Neural cell (in vitro differentiated cells): ENCODE data around the gene AIP. TPM values are rescaled to one million over a fixed set of nuclear protein-coding genes. Genes with fewer than 3 reads are reported as not detected.

Source experiments
- H2AFZ ChIP-seq: fragments of 200-600, 300-800 bp; sonication (generic), shearing (Covaris generic); 2 replicates; pipeline ENCODE4 v1.6.0; 2014; ENCODE audit warnings: low read depth, mild to moderate bottlenecking, antibody characterized with exemption, low read length, moderate library complexity
- H3F3A ChIP-seq: fragments of 200-600 bp; shearing (Covaris generic); 2 replicates; pipeline ENCODE4 v1.6.1; 2016; ENCODE audit warnings: mild to moderate bottlenecking, moderate library complexity, mixed read lengths, antibody characterized with exemption, low read length; ENCODE audit not compliant: insufficient read depth, poor library complexity, severe bottlenecking
- H3K27ac ChIP-seq: fragments of 200-600, 300-800 bp; sonication (generic), shearing (Covaris generic); 2 replicates; pipeline ENCODE4 v1.5.1; 2014; ENCODE audit warnings: mild to moderate bottlenecking, low read length, moderate library complexity
- H3K27me3 ChIP-seq: fragments of 300-800, 200-600 bp; sonication (generic), shearing (Covaris generic); 2 replicates; pipeline ENCODE4 v1.6.0; 2014; ENCODE audit warnings: mild to moderate bottlenecking, low read depth, low read length, moderate library complexity; ENCODE audit not compliant: insufficient read depth
- H3K36me3 ChIP-seq: fragments of 300-800, 200-600 bp; sonication (generic), shearing (Covaris generic); 2 replicates; pipeline ENCODE4 v1.5.1; 2014; ENCODE audit warnings: mild to moderate bottlenecking, antibody characterized with exemption, low read length, moderate library complexity; ENCODE audit not compliant: insufficient read depth
- H3K4me2 ChIP-seq: fragments of 300-800, 200-600 bp; sonication (generic), shearing (Covaris generic); 2 replicates; pipeline ENCODE4 v1.6.0; 2014; ENCODE audit warnings: mild to moderate bottlenecking, low read length
- H3K4me3 ChIP-seq: fragments of 300-800, 200-600 bp; sonication (generic), shearing (Covaris generic); 2 replicates; pipeline ENCODE4 v1.5.1; 2014; ENCODE audit warnings: mild to moderate bottlenecking, low read length, moderate library complexity
- H3K79me2 ChIP-seq: fragments of 200-600 bp; shearing (Covaris generic); replicated peaks from 2 replicates; pipeline ENCODE4 v1.6.0; 2014; ENCODE audit warnings: mild to moderate bottlenecking, low read length, moderate library complexity; ENCODE audit not compliant: insufficient read depth
- H3K9ac ChIP-seq: fragments of 300-800, 200-600 bp; sonication (generic), shearing (Covaris generic); 2 replicates; pipeline ENCODE4 v1.6.1; 2016; ENCODE audit warnings: mild to moderate bottlenecking, low read length, mixed read lengths
- H3K9me2 ChIP-seq: fragments of 200-600 bp; shearing (Covaris generic); 2 replicates; pipeline ENCODE4 v1.6.1; 2016; ENCODE audit warnings: mild to moderate bottlenecking, low read length, mixed read lengths; ENCODE audit not compliant: insufficient read depth
- H3K9me3 ChIP-seq: fragments of 200-600, 300-800 bp; sonication (generic), shearing (Covaris generic); 2 replicates; pipeline ENCODE4 v1.6.1; 2016; ENCODE audit warnings: mild to moderate bottlenecking, mixed run types, low read length, moderate library complexity, mixed read lengths
- H4K20me1 ChIP-seq: fragments of 200-600 bp; shearing (Covaris generic); 2 replicates; pipeline ENCODE4 v1.6.1; 2016; ENCODE audit warnings: mild to moderate bottlenecking, mixed run types; ENCODE audit not compliant: insufficient read depth
- CTCF ChIP-seq: fragments of 450-650 bp; IDR thresholded peaks from 2 replicates; pipeline ENCODE4 v1.5.1; 2014; ENCODE audit warnings: antibody characterized with exemption, mild to moderate bottlenecking, moderate library complexity; ENCODE audit not compliant: poor library complexity, severe bottlenecking
- EP300 ChIP-seq: fragments of 450-650 bp; conservative IDR thresholded peaks from 2 replicates; pipeline ENCODE4 v1.6.1; 2014; ENCODE audit warnings: antibody characterized with exemption, mild to moderate bottlenecking, moderate library complexity; ENCODE audit not compliant: poor library complexity, severe bottlenecking
- EZH2 ChIP-seq: fragments of 200-600, 300-800 bp; shearing (Covaris generic), sonication (generic); IDR thresholded peaks from 2 replicates; pipeline ENCODE4 v1.6.1; 2014; ENCODE audit warnings: antibody characterized with exemption, low read length, borderline replicate concordance, mild to moderate bottlenecking; ENCODE audit not compliant: insufficient read depth, poor library complexity, severe bottlenecking
- MXI1 ChIP-seq: fragments of 450-650 bp; conservative IDR thresholded peaks from 2 replicates; pipeline ENCODE4 v1.6.1; 2014; ENCODE audit warnings: antibody characterized with exemption, mild to moderate bottlenecking; ENCODE audit not compliant: poor library complexity, severe bottlenecking
- POLR2AphosphoS5 ChIP-seq: IDR thresholded peaks from 2 replicates; pipeline ENCODE4 v1.6.1; 2012
- RAD21 ChIP-seq: fragments of 450-650 bp; conservative IDR thresholded peaks from 2 replicates; pipeline ENCODE4 v1.6.1; 2014; ENCODE audit warnings: antibody characterized with exemption, mild to moderate bottlenecking, moderate library complexity
- SMC3 ChIP-seq: fragments of 450-650 bp; conservative IDR thresholded peaks from 2 replicates; pipeline ENCODE4 v1.6.1; 2014; ENCODE audit warnings: antibody characterized with exemption, mild to moderate bottlenecking, moderate library complexity; ENCODE audit not compliant: poor library complexity
- TAF1 ChIP-seq: IDR thresholded peaks from 2 replicates; pipeline ENCODE4 v1.6.1; 2012; ENCODE audit warnings: low read depth
- polyA plus RNA-seq: library from polyadenylated mRNA; depleted of rRNA; stranded (reverse); fragments of >200 nt; gene quantifications from 2 replicates; pipeline ENCODE4 v1.2.3, GENCODE V29; 2014
- TF ChIP-seq, protein P1 (sequence below): IDR thresholded peaks from 2 replicates; pipeline ENCODE4 v1.6.1; 2012; ENCODE audit warnings: borderline replicate concordance

Gene AIP
- polyA plus RNA-seq, 1 donor from 2014 or later = 83.9 TPM

GRCh38 chr11:67500831-67501715, 18.2 kb downstream of the AIP start:
- Histone ChIP-seq H4K20me1 (no peaks in the 10 kb centered on the region), H3K4me2 (no peak overlapping the region), H3K9me3 (no peaks in the 10 kb centered on the region), H3K27me3 (no peaks in the 10 kb centered on the region), H3K9ac (no peak overlapping the region), H3K27ac (no peak overlapping the region), H3K9me2 (no peaks in the 10 kb centered on the region), H3K79me2 (peaks cover 15% of the 10 kb centered on the region), H3K36me3 (no peaks in the 10 kb centered on the region), H3K4me3 (no peak overlapping the region), H2AFZ (no peak overlapping the region), H3F3A (no peaks in the 10 kb centered on the region)
- no peak for TF ChIP-seq POLR2AphosphoS5
- no peak for TF ChIP-seq EZH2
- no peak for TF ChIP-seq CTCF
- TF ChIP-seq, protein P1, sequence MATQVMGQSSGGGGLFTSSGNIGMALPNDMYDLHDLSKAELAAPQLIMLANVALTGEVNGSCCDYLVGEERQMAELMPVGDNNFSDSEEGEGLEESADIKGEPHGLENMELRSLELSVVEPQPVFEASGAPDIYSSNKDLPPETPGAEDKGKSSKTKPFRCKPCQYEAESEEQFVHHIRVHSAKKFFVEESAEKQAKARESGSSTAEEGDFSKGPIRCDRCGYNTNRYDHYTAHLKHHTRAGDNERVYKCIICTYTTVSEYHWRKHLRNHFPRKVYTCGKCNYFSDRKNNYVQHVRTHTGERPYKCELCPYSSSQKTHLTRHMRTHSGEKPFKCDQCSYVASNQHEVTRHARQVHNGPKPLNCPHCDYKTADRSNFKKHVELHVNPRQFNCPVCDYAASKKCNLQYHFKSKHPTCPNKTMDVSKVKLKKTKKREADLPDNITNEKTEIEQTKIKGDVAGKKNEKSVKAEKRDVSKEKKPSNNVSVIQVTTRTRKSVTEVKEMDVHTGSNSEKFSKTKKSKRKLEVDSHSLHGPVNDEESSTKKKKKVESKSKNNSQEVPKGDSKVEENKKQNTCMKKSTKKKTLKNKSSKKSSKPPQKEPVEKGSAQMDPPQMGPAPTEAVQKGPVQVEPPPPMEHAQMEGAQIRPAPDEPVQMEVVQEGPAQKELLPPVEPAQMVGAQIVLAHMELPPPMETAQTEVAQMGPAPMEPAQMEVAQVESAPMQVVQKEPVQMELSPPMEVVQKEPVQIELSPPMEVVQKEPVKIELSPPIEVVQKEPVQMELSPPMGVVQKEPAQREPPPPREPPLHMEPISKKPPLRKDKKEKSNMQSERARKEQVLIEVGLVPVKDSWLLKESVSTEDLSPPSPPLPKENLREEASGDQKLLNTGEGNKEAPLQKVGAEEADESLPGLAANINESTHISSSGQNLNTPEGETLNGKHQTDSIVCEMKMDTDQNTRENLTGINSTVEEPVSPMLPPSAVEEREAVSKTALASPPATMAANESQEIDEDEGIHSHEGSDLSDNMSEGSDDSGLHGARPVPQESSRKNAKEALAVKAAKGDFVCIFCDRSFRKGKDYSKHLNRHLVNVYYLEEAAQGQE = no peak
- TF ChIP-seq SMC3 = no peak
- no peak for TF ChIP-seq EP300
- no peak for TF ChIP-seq MXI1
- no peak for TF ChIP-seq TAF1
- TF ChIP-seq RAD21 = no peak

GRCh38 chr11:67501854-67502253, 19.0 kb downstream of the AIP start:
- Histone ChIP-seq H3K9ac (no peak overlapping the region), H2AFZ (no peak overlapping the region), H3K27me3 (no peaks in the 10 kb centered on the region), H3K36me3 (no peaks in the 10 kb centered on the region), H3K4me3 (no peak overlapping the region), H3K9me3 (no peaks in the 10 kb centered on the region), H3K4me2 (no peak overlapping the region), H4K20me1 (no peaks in the 10 kb centered on the region), H3F3A (no peaks in the 10 kb centered on the region), H3K79me2 (peaks cover 15% of the 10 kb centered on the region), H3K9me2 (no peaks in the 10 kb centered on the region), H3K27ac (no peak overlapping the region)
- no peak for TF ChIP-seq TAF1
- TF ChIP-seq SMC3 = no peak
- TF ChIP-seq EP300 = no peak
- no peak for TF ChIP-seq CTCF
- TF ChIP-seq EZH2 = no peak
- TF ChIP-seq POLR2AphosphoS5 = no peak
- no peak for TF ChIP-seq RAD21
- TF ChIP-seq, protein P1 = no peak
- no peak for TF ChIP-seq MXI1
